Endometrium (tissue), 2 donors: ENCODE results near the gene VPS37C.
"Not testable (repeated sequence)": the region's sequence is repeated elsewhere in the genome, so short reads cannot be mapped to it uniquely, and the experiment has no call there.

Experiments
- FAIRE-seq: peaks from 2 replicates; lab custom pipeline; 2012; peaks lifted over from hg19 to GRCh38; lab: Jason Lieb, UNC
- donor health status: control.
- donor health status: control.

Gene VPS37C

GRCh38 chr11:61161190-61162091, at the start of gene VPS37C:
Gene VPS37C (minus strand): TSS chr11:61161426. CDS start chr11:61138829, 22,597 bp downstream.
- FAIRE-seq, result no peak

GRCh38 chr11:61210629-61211028, 49.4 kb upstream of the VPS37C start:
- FAIRE-seq, result not testable (repeated sequence)

- not testable (repeated sequence) for FAIRE-seq
These were observed 46.5 kb upstream of the VPS37C start for GRCh38 chr11:61207636-61208310.

- FAIRE-seq, result not testable (repeated sequence)
These were observed 43.4 kb upstream of the VPS37C start for GRCh38 chr11:61204502-61205059.

GRCh38 chr11:61203873-61204272, 42.6 kb upstream of the VPS37C start:
- not testable (repeated sequence) for FAIRE-seq

GRCh38 chr11:61202950-61203746, 41.9 kb upstream of the VPS37C start, which contains the start of gene PGA3:
Gene PGA3 (plus strand): TSS chr11:61203515. CDS start chr11:61203565, 50 bp downstream.
- FAIRE-seq, result not testable (repeated sequence)

- FAIRE-seq, result no peak
These were observed 40.2 kb upstream of the VPS37C start for GRCh38 chr11:61201476-61201875.

- FAIRE-seq, result no peak
These were observed 37.8 kb upstream of the VPS37C start for GRCh38 chr11:61198948-61199523.

GRCh38 chr11:61198361-61198760, 37.1 kb upstream of the VPS37C start:
- no peak for FAIRE-seq

GRCh38 chr11:61195719-61196118, 34.5 kb upstream of the VPS37C start:
- no peak for FAIRE-seq

- FAIRE-seq, result no peak
These were observed 33.9 kb upstream of the VPS37C start for GRCh38 chr11:61194981-61195695.

- FAIRE-seq, result no peak
These were observed 33.0 kb upstream of the VPS37C start for GRCh38 chr11:61194169-61194671.

- no peak for FAIRE-seq
These were observed 32.4 kb upstream of the VPS37C start for GRCh38 chr11:61193596-61193995.

- FAIRE-seq, result no peak
These were observed 28.7 kb upstream of the VPS37C start for GRCh38 chr11:61189933-61190332.

GRCh38 chr11:61187505-61188130, 26.4 kb upstream of the VPS37C start:
- no peak for FAIRE-seq

- no peak for FAIRE-seq
These were observed 25.3 kb upstream of the VPS37C start for GRCh38 chr11:61186504-61186903.

- no peak for FAIRE-seq
These were observed 22.4 kb upstream of the VPS37C start for GRCh38 chr11:61183645-61184044.

GRCh38 chr11:61181489-61181888, 20.3 kb upstream of the VPS37C start:
- no peak for FAIRE-seq

- not testable (repeated sequence) for FAIRE-seq
These were observed 19.0 kb upstream of the VPS37C start for GRCh38 chr11:61180205-61180604.

- no peak for FAIRE-seq
These were observed 15.2 kb upstream of the VPS37C start for GRCh38 chr11:61176446-61176845.
